ENCODE data around the gene AMH. TPM values are rescaled to one million over a fixed set of nuclear protein-coding genes. Genes with fewer than 3 reads are reported as not detected.

The AMH gene
- total RNA-seq, 1 experiment from 2014 or later = 5.0 TPM

DNA sequence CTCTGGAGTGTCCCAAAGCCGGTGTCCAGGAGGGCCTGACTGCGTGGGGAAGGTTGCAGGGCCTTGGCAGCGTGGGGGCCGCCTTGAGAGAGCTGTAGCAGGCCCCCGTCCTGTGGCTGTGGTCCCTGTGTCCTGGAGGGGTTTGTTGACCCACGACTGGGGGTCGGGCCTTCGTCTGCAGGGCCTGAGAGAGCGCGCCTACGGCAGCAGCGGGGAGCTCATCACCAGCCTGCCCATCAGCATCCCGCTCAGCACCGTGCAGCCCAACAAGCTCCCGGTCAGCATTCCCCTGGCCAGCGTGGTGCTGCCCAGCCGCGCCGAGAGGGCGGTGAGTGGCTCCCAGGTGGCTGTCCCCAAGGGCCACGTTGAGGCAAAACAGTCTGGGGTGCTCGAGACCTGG is 31.5 kb upstream of the AMH start:
- intact Hi-C loops (cut with micrococcal nuclease; ENCODE audit: unreplicated experiment) = no loop called here
- no peaks in the 10 kb centered on the region for H3K27me3 Mint-ChIP-seq (ENCODE audit: unreplicated experiment)
- H3K4me1 Mint-ChIP-seq (ENCODE audit: low read depth, unreplicated experiment) = no peaks in the 10 kb centered on the region
- H3K4me3 Mint-ChIP-seq (ENCODE audit: low read depth, unreplicated experiment) = no peak overlapping the region
- no TSS peak for BruUV-seq (replicated peaks)
- H3K9me3 Mint-ChIP-seq (ENCODE audit: low read depth, unreplicated experiment) = no peaks in the 10 kb centered on the region
- DNase-seq = no peak
- CTCF ChIA-PET = interaction anchor here (0.6 to 0.9 kb wide), 2 partner anchors 58 to 62 kb away, joined by 4 read pairs; no protein-coding TSS in a partner anchor
- H3K27ac Mint-ChIP-seq (ENCODE audit: unreplicated experiment) = no peak overlapping the region
- TF ChIP-seq, protein P1, sequence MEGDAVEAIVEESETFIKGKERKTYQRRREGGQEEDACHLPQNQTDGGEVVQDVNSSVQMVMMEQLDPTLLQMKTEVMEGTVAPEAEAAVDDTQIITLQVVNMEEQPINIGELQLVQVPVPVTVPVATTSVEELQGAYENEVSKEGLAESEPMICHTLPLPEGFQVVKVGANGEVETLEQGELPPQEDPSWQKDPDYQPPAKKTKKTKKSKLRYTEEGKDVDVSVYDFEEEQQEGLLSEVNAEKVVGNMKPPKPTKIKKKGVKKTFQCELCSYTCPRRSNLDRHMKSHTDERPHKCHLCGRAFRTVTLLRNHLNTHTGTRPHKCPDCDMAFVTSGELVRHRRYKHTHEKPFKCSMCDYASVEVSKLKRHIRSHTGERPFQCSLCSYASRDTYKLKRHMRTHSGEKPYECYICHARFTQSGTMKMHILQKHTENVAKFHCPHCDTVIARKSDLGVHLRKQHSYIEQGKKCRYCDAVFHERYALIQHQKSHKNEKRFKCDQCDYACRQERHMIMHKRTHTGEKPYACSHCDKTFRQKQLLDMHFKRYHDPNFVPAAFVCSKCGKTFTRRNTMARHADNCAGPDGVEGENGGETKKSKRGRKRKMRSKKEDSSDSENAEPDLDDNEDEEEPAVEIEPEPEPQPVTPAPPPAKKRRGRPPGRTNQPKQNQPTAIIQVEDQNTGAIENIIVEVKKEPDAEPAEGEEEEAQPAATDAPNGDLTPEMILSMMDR (IDR thresholded peaks at IDR 0.05; ENCODE audit: unreplicated experiment) = no peak
- H3K36me3 Mint-ChIP-seq (ENCODE audit: insufficient read depth, unreplicated experiment) = peaks cover 41% of the 10 kb centered on the region

DNA sequence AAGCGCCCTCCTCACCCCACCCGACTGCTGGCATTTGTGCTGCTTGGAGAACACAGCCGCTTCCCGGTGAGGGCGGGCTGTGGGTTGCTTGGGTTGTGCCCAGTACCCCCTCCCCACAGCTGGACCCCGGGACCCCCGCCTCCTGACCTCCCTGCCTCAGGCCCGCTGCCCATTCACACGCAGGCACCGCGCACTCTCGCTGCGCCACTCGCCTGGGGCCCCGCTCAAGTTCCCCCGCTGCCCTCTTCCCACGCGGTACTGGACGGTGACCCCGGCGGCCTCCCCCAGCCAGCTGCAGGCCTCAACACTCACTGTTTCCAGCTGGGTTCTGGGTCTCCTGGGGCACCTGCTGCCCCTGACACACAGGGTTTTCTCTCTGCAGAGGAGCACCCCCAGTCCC is 29.4 kb upstream of the AMH start:
- no peak for DNase-seq
- Mint-ChIP-seq H3K27me3 (ENCODE audit: unreplicated experiment) (no peaks in the 10 kb centered on the region), H3K4me3 (ENCODE audit: low read depth, unreplicated experiment) (no peak overlapping the region), H3K4me1 (ENCODE audit: low read depth, unreplicated experiment) (no peaks in the 10 kb centered on the region), H3K27ac (ENCODE audit: unreplicated experiment) (no peak overlapping the region), H3K36me3 (ENCODE audit: insufficient read depth, unreplicated experiment) (peaks cover 38% of the 10 kb centered on the region), H3K9me3 (ENCODE audit: low read depth, unreplicated experiment) (no peaks in the 10 kb centered on the region)
- CTCF ChIA-PET = no interaction called here
- intact Hi-C loops (cut with micrococcal nuclease; ENCODE audit: unreplicated experiment) = no loop called here
- no TSS peak for BruUV-seq (replicated peaks)
- TF ChIP-seq, protein P1 (IDR thresholded peaks at IDR 0.05; ENCODE audit: unreplicated experiment) = no peak

DNA sequence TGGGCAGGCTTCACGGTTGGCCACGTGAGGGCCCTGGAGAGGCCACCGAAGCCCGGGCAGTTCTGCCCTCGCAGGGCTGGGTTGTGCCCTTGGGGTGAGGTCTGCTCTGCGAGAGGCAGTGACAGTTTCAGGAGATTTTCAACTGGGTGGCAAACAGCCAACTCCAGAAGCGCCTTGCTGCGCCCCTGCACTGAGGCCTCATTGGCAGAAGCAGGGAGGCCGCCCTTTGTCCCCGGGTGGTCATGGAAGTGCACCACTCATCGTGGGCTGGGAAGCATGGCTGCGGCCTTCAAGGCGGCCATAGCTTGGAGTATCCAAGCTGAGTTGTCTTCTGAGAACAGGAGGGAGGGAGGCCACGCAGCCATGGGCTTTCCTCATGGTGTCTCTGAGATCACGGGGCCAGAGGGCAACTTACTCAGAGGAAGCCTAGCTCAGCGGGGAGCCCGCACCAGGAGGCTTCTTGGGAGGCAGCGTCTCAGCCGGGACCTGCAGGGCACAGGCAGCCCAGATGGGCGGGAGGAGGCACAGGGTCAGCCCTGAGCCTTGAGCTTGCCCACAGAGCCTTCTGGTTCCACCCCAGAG is 27.8 kb upstream of the AMH start:
- BruUV-seq (replicated peaks) = no TSS peak
- CTCF ChIA-PET = interaction anchor here (1.2 kb wide), 1 partner anchor 65 kb away, joined by 3 read pairs; no protein-coding TSS in a partner anchor
- TF ChIP-seq, protein P1 (IDR thresholded peaks at IDR 0.05; ENCODE audit: unreplicated experiment) = no peak
- no peak for DNase-seq
- Mint-ChIP-seq H3K4me1 (ENCODE audit: low read depth, unreplicated experiment) (no peaks in the 10 kb centered on the region), H3K27ac (ENCODE audit: unreplicated experiment) (no peak overlapping the region), H3K9me3 (ENCODE audit: low read depth, unreplicated experiment) (no peaks in the 10 kb centered on the region), H3K4me3 (ENCODE audit: low read depth, unreplicated experiment) (no peak overlapping the region), H3K36me3 (ENCODE audit: insufficient read depth, unreplicated experiment) (peaks cover 40% of the 10 kb centered on the region), H3K27me3 (ENCODE audit: unreplicated experiment) (no peaks in the 10 kb centered on the region)
- intact Hi-C loops (cut with micrococcal nuclease; ENCODE audit: unreplicated experiment) = no loop called here

DNA sequence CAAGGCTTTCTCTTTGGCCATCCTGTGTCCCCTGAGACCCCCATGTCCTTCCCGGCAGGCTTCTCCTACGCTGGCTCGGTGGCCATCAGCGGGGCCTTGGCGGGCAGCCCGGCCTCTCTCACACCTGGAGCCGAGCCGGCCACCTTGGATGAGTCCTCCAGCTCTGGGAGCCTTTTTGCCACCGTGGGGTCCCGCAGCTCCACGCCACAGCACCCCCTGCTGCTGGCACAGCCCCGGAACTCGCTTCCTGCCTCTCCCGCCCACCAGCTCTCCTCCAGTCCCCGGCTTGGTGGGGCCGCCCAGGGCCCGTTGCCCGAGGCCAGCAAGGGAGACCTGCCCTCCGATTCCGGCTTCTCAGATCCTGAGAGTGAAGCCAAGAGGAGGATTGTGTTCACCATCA is 27.2 kb upstream of the AMH start:
- Mint-ChIP-seq H3K9me3 (ENCODE audit: low read depth, unreplicated experiment) (no peaks in the 10 kb centered on the region), H3K4me1 (ENCODE audit: low read depth, unreplicated experiment) (no peaks in the 10 kb centered on the region), H3K4me3 (ENCODE audit: low read depth, unreplicated experiment) (no peak overlapping the region), H3K36me3 (ENCODE audit: insufficient read depth, unreplicated experiment) (peaks cover 36% of the 10 kb centered on the region), H3K27ac (ENCODE audit: unreplicated experiment) (no peak overlapping the region), H3K27me3 (ENCODE audit: unreplicated experiment) (no peaks in the 10 kb centered on the region)
- no peak for DNase-seq
- CTCF ChIA-PET = interaction anchor here (1.2 kb wide), 1 partner anchor 66 kb away, joined by 3 read pairs; no protein-coding TSS in a partner anchor
- TF ChIP-seq, protein P1 (IDR thresholded peaks at IDR 0.05; ENCODE audit: unreplicated experiment) = no peak
- intact Hi-C loops (cut with micrococcal nuclease; ENCODE audit: unreplicated experiment) = no loop called here
- no TSS peak for BruUV-seq (replicated peaks)

Measured in Calu3 (cell line).